Brain microvascular endothelial cell (primary cell): Measurements from ENCODE around the gene SLC39A12.

Source experiments
- DNase-seq: peaks from one replicate; pipeline ENCODE4 v3.0.0-alpha.2; 2020
- H3K27ac ChIP-seq: fragments of 250-450 bp; sonication (Bioruptor Pico); 2 replicates; pipeline ENCODE4 v1.5.1; 2020; ENCODE audit warnings: mild to moderate bottlenecking, moderate library complexity
- H3K27me3 ChIP-seq: fragments of 250-450 bp; sonication (Bioruptor Pico); replicated peaks from 2 replicates; pipeline ENCODE4 v1.5.1; 2020; ENCODE audit warnings: mild to moderate bottlenecking
- H3K36me3 ChIP-seq: fragments of 250-450 bp; sonication (Bioruptor Pico); replicated peaks from 2 replicates; pipeline ENCODE4 v1.5.1; 2020; ENCODE audit warnings: mild to moderate bottlenecking
- H3K4me3 ChIP-seq: 2 replicates; pipeline ENCODE4 v1.5.1; 2011; ENCODE audit warnings: low read depth, mild to moderate bottlenecking, control low read depth, low read length, moderate library complexity
- in situ Hi-C: cut with HindIII; loops from 2 replicates; pipeline ENCODE4 v1.10.0; 2017; ENCODE audit warnings: low sequenced_read_pairs, low pct_ligation_motif_present
- TF ChIP-seq, protein P1 (sequence below): IDR thresholded peaks from 2 replicates; pipeline ENCODE4 v1.5.1; 2011; ENCODE audit warnings: low read depth, mild to moderate bottlenecking, moderate library complexity, low read length, control low read depth, inconsistent platforms; ENCODE audit errors: missing control alignments

SLC39A12 gene

DNA sequence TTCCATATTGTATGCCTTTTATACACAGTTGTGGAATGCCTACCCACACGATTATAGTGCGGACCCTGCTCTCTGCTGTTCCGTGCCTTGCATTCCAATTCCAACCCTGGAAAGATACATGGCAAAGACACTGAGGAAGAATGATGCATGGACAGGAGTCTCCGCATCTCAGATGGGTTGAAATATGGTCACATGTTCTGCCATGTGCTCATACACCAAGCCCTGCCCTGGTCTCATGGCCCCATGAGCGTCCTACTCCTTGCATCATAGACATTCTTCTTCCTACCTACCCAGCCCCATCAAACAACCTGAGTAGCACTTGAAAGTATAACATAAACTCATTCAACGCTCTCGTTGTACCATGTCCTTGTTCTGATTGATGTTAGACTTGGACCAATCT, 6.3 kb downstream of the SLC39A12 start:
- in situ Hi-C loops = no loop called here
- Histone ChIP-seq H3K36me3 (no peaks in the 10 kb centered on the region), H3K4me3 (no peak overlapping the region), H3K27ac (no peak overlapping the region), H3K27me3 (no peaks in the 10 kb centered on the region)
- TF ChIP-seq, protein P1, sequence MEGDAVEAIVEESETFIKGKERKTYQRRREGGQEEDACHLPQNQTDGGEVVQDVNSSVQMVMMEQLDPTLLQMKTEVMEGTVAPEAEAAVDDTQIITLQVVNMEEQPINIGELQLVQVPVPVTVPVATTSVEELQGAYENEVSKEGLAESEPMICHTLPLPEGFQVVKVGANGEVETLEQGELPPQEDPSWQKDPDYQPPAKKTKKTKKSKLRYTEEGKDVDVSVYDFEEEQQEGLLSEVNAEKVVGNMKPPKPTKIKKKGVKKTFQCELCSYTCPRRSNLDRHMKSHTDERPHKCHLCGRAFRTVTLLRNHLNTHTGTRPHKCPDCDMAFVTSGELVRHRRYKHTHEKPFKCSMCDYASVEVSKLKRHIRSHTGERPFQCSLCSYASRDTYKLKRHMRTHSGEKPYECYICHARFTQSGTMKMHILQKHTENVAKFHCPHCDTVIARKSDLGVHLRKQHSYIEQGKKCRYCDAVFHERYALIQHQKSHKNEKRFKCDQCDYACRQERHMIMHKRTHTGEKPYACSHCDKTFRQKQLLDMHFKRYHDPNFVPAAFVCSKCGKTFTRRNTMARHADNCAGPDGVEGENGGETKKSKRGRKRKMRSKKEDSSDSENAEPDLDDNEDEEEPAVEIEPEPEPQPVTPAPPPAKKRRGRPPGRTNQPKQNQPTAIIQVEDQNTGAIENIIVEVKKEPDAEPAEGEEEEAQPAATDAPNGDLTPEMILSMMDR = no peak
- no peak for DNase-seq

DNA sequence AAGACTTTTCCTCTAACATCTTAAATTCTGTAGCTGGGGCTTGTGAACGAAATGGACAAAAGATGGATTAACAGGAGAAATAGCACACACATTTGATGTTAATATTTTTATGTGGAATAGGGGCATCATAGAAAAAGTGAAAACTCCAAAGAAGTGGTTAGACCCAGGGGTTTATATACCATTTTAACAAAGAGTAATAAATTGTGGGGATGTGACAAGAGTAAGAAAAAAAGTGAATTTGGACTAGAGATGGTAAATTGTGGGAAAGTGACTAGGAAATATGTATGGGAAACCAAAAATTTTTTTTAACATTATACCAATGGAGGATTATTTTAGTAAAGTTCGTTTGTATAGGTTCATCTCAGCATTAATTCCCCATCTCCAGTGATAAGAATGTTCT, 8.2 kb downstream of the SLC39A12 start:
- no peak overlapping the region for H3K4me3 ChIP-seq
- in situ Hi-C loops = no loop called here
- no peaks in the 10 kb centered on the region for H3K36me3 ChIP-seq
- H3K27me3 ChIP-seq = no peaks in the 10 kb centered on the region
- TF ChIP-seq, protein P1 = no peak
- no peak overlapping the region for H3K27ac ChIP-seq
- DNase-seq = no peak

DNA sequence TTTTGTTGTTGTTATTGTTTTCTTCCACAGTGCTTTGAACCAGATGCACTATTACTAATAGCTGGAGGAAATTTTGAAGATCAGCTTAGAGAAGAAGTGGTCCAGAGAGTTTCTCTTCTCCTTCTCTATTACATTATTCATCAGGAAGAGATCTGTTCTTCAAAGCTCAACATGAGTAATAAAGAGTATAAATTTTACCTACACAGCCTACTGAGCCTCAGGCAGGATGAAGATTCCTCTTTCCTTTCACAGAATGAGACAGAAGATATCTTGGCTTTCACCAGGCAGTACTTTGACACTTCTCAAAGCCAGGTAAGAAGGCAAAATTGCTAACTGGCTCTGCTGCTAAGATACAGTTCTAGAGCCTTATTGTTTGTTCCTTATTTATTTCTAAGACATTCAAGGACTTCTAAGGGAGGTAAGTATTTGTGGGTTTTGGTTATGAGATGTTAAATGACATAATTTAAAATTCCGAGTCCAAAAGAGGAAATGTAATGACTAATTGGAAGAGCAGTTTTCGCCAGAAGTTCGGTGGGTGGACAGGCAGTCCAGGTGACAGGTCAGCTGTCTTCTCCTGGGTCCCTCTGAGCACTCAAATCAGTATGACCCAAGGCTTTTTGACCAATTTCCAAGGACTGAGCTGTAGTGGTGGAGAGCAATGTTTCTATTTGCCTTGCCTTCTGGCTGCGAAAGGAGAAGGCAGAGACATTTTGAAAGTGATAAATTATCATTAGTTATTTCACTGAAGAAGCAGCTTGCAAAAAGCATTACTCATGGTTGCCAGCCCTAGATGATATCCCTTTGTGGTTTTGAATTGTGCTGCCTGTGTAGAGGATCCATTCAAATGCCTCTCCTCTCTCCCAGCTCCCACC, 10.1 kb downstream of the SLC39A12 start:
- TF ChIP-seq, protein P1 = no peak
- peak; percentile 33 for DNase-seq
- in situ Hi-C loops = no loop called here
- Histone ChIP-seq H3K4me3 (no peak overlapping the region), H3K27ac (no peak overlapping the region), H3K27me3 (no peaks in the 10 kb centered on the region), H3K36me3 (no peaks in the 10 kb centered on the region)

DNA sequence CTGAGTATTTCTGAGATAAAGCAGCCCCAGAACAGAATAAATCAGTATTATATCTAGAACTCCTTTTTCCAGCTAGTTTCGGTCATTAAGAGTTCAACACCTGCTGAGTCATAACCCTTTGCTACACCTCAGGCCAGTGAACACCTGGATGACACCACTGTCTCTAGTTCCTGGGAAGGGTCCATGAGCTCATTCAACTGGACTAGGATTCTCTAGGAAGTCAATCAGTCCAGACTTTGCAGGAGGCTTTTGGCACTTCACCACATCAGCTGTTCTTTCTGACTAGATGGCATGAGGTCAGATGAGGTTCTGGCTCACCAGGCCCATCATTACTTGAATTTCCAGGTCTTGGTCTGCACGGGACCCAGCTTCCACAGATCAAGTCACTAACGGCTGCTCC, 11.7 kb downstream of the SLC39A12 start:
- TF ChIP-seq, protein P1 = no peak
- Histone ChIP-seq H3K36me3 (no peaks in the 10 kb centered on the region), H3K27ac (no peak overlapping the region), H3K4me3 (no peak overlapping the region), H3K27me3 (no peaks in the 10 kb centered on the region)
- in situ Hi-C loops = no loop called here
- no peak for DNase-seq

DNA sequence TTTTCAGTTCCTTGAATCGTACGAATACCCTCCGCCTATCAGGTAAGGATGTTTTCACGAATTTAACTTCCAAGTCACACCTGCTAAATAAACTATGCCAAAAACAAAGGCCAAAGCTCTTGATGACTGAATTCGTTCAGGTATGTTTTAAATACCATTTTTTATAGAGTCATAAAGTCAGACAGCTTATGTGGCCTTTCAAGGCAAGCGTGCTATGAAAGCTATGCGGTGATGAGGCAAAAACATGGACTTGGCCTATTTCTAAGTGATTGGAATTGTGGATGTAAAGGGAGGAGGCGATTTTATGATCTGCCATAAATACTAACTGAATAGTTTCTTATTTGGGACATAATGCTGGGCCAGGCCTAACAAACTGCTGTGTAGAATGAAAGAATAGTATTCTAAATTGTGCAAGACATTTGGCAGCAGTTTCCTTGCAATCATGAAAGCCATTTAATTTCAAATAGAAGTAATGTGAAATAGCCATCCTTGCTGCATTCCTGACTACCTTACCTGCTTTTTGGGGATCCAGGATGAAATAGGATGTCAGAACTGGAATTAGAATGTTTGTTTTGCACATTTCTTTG, 14.0 kb downstream of the SLC39A12 start:
- no peaks in the 10 kb centered on the region for H3K36me3 ChIP-seq
- no peaks in the 10 kb centered on the region for H3K27me3 ChIP-seq
- H3K27ac ChIP-seq = no peak overlapping the region
- TF ChIP-seq, protein P1 = no peak
- H3K4me3 ChIP-seq = no peak overlapping the region
- in situ Hi-C loops = no loop called here
- no peak for DNase-seq
